ENCODE measurements around the gene PSRC1.

PSRC1 gene

GRCh38 chr1:109242387-109242786 lies 40.6 kb downstream of the PSRC1 start:
- no peak for DNase-seq

GRCh38 chr1:109241841-109242345 lies 41.1 kb downstream of the PSRC1 start:
- DNase-seq, result no peak

- no peak for DNase-seq
These were observed 41.6 kb downstream of the PSRC1 start for GRCh38 chr1:109241344-109241743.

- peak; percentile 47 for DNase-seq
These were observed 42.5 kb downstream of the PSRC1 start for GRCh38 chr1:109240158-109241152.

- peak; percentile 63 for DNase-seq
These were observed 43.4 kb downstream of the PSRC1 start for GRCh38 chr1:109239409-109240068.

GRCh38 chr1:109239047-109239408 lies 43.9 kb downstream of the PSRC1 start:
- DNase-seq, result no peak

- no peak for DNase-seq
These were observed 44.6 kb downstream of the PSRC1 start for GRCh38 chr1:109238382-109238781.

- DNase-seq, result no peak
These were observed 45.4 kb downstream of the PSRC1 start for GRCh38 chr1:109237512-109237911.

GRCh38 chr1:109235137-109235536 lies 47.8 kb downstream of the PSRC1 start:
- no peak for DNase-seq

- no peak for DNase-seq
These were observed 51.9 kb downstream of the PSRC1 start for GRCh38 chr1:109231066-109231465.
